DMS 273 (cell line): Measurements from ENCODE around the gene CSMD2.
"Not testable (repeated sequence)": the region's sequence is repeated elsewhere in the genome, so short reads cannot be mapped to it uniquely, and the experiment has no call there.

Source experiments
- DNase-seq: peaks from one replicate; lab custom pipeline; 2025; ENCODE audit not compliant: unreplicated experiment; lab: John Stamatoyannopoulos, UW

Gene CSMD2

GRCh38 chr1:34055818-34056217 is 109.2 kb downstream of the CSMD2 start:
- DNase-seq: no peak

GRCh38 chr1:34054920-34055319 is 110.1 kb downstream of the CSMD2 start:
- DNase-seq: no peak

- DNase-seq: no peak
These were observed 111.4 kb downstream of the CSMD2 start for GRCh38 chr1:34053660-34054059.

- no peak for DNase-seq
These were observed 112.5 kb downstream of the CSMD2 start for GRCh38 chr1:34052565-34052964.

- DNase-seq: no peak
These were observed 114.1 kb downstream of the CSMD2 start for GRCh38 chr1:34050709-34051485.

- no peak for DNase-seq
These were observed 115.0 kb downstream of the CSMD2 start for GRCh38 chr1:34049994-34050393.

- DNase-seq: no peak
These were observed 115.6 kb downstream of the CSMD2 start for GRCh38 chr1:34049477-34049876.

GRCh38 chr1:34037856-34038255 is 127.2 kb downstream of the CSMD2 start:
- no peak for DNase-seq

- no peak for DNase-seq
These were observed 127.9 kb downstream of the CSMD2 start for GRCh38 chr1:34037109-34037508.

- no peak for DNase-seq
These were observed 131.0 kb downstream of the CSMD2 start for GRCh38 chr1:34034036-34034435.

- DNase-seq: no peak
These were observed 135.1 kb downstream of the CSMD2 start for GRCh38 chr1:34029954-34030353.

GRCh38 chr1:34029515-34029914 is 135.5 kb downstream of the CSMD2 start:
- no peak for DNase-seq

GRCh38 chr1:34028381-34029055 is 136.5 kb downstream of the CSMD2 start:
- no peak for DNase-seq

GRCh38 chr1:34025675-34026074 is 139.4 kb downstream of the CSMD2 start:
- DNase-seq: no peak

GRCh38 chr1:34024485-34024884 is 140.5 kb downstream of the CSMD2 start:
- no peak for DNase-seq

- DNase-seq: no peak
These were observed 145.1 kb downstream of the CSMD2 start for GRCh38 chr1:34019741-34020552.

GRCh38 chr1:34018285-34018684 is 146.7 kb downstream of the CSMD2 start:
- no peak for DNase-seq

- not testable (repeated sequence) for DNase-seq
These were observed 148.7 kb downstream of the CSMD2 start for GRCh38 chr1:34016281-34016680.

- DNase-seq: peak; percentile 55
These were observed 150.9 kb downstream of the CSMD2 start for GRCh38 chr1:34013958-34014737.

GRCh38 chr1:34013136-34013535 is 151.9 kb downstream of the CSMD2 start:
- no peak for DNase-seq
